Measurements from ENCODE around the gene THUMPD3.

THUMPD3 gene

DNA sequence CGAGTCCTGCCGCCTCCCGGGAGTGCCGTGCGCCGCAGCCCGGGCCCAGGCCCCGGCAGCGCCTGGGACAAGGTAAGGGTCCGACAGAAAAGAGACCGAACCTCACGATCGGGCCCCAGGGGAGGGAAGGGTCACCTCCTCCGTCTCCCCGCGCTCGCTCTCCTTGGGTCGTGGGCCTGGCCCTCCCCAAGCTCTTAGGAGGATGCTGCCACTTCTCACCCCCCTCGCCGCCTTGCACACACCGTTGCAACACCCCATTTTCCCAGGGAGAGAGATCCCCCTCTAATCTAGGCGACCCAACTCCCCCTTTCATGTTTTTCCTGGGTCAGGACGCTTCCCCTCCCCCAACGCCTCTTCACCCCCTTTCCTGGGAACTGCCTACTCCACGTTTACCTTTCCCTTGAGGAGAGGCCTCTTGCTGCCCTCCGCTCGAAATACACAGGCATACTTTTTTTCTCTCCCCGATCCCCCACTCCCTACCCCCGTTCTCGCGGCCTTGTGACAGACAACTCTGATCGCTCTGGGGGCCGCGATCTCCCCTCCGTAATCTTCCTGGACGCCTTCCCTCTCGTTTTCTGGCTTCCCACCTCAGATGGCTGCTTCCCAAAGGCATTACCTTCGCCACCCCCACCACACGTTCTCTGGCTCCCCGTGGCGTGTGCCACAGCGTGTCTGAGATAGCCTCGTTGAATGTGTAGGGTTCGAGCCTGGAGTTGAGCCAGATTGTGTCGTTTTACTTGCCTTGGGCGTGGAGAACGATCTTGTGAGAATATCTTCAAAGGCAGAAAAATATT is 35.2 kb downstream of the THUMPD3 start:
- no peak for DNase-seq

DNA sequence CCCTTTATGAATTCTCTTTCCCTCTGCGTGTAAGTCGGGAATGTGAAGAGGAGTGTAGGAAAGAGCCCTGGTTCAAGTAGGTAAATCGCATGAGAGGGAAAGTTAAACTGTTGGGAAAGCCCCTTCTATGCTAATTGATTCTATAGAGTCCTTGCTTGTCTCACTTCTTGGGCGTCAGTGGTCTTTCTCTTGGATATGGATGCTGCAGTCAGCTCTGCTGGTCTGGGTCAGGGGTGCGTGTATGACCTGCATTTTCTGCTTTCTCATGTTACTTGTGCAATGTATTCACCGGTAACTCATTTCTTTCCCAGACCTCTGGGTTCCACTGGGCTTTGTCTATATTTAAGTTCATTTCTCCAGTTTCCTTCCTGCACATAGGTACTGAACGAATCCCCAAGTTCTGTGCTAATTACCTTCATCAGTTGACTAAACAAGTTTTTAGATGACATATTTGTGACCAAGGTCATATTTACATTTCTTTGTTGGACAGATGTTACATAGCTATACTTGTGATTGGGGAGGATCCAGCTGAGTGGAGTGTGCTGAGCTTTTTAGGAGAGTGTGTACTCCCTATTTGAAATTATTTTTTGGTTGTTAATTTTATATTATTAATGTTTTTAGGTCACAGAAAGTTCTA is 36.0 kb downstream of the THUMPD3 start:
- peak; percentile 65 for DNase-seq

DNA sequence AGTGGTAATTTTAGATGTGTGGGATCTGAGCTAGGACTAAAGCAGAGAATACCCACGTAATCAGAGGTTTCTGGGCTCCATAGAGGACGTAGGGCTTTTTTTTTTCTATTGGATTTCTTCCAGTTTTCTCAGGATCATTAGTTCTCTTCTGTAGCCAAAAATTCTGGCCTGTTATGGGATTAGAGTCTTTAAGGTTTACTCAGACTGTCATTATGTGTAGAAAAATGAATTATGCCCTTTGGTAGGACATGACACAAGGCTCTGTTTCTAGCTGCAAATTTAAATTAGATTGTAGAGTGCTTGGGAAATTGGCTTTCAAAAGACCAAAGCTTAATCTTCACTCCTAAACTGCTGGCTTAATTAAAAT is 36.5 kb downstream of the THUMPD3 start:
- DNase-seq: no peak

DNA sequence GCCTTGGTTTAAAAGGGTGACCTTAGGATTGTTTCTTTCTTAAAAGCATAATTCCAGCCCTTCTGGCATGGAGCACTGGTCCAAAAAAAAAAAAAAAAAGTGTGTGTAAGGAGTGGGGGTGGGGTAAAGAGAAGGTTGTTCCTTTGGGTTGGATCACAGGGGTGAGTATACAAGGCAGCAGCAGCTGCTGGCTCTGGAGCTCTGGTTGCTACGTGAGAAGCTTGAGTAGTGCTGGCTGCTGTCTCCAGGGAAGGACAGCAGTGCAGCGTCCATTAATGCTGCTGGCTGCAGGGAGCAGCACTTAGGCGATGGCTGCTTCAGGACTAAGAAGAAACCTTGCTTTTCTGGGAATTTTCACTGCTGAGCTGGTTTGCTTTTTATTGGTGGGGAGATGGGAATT is 36.9 kb downstream of the THUMPD3 start:
- DNase-seq: no peak

DNA sequence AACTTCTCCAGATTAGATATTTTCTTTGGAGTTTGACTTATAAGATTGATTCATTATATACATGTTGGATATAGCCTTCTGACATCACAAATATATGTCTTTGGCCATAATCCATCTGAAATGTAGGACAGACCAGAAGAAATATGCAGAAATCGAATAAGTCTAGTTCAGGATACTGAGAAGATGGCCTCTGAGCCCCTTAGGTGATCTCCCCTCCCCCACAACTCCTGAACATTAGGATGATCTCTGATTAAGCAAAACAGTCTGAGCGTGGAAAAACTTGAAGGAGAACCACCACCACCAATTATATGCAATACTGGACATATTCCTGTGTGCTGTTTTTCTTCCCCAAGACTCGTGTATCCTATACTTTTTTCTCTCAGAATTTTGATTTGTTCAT is 37.8 kb downstream of the THUMPD3 start:
- no peak for DNase-seq

DNA sequence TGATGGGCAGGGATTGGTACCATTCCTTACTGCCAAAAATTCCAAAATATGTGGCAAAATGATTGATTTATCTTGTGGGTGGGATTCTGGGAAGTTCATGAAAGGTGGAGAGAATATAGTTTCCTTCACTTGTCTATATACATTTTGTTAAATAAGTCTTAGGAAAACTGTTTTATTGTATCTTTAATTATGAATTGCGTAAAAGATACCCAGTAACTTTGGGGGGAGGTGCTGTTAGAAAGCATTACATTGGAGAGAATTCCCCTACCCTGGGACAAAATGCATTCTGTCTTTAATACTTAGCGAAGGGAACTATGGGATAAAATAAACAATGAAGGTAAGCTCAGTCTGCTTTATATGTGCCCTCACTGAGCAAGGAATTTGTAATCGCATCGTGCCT is 39.1 kb downstream of the THUMPD3 start:
- no peak for DNase-seq

DNA sequence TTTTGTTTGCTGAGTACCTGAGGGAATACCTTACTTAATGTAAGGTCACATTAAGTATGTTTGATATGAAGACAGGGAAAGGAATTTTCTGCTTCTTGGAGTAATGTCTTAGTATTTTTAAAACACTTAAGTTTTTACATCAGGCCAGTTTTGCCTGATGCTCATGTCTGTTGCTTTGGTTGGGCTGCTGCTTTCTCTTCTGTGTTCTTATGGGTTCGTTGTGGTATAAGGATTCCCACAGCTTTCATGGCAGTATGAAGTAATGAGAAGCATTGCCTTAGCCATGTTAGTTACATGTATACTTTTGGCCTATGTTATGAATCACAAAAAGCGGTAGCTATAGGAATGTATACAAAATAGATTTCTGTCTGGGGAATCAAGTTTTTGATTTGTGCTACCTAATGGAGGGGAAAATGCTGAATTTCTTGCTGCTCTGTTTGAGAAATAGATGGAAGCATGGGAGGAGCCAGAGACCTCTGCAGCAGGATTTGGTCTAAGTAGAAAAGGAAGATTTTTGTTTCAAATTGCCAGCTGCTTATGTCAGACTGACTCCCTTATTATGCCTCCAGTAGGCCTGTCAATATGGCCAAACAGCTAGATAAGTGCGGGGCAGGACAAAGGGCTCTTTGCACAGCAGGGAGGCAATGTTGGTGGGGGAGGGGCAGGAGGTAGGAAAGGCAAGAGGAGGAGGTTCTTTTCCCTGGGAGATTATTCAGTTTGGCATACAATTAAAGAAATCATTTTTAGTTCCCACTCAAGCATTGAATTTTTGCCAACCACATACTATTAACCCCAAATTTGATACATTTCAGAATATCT is 39.8 kb downstream of the THUMPD3 start:
- DNase-seq: no peak

DNA sequence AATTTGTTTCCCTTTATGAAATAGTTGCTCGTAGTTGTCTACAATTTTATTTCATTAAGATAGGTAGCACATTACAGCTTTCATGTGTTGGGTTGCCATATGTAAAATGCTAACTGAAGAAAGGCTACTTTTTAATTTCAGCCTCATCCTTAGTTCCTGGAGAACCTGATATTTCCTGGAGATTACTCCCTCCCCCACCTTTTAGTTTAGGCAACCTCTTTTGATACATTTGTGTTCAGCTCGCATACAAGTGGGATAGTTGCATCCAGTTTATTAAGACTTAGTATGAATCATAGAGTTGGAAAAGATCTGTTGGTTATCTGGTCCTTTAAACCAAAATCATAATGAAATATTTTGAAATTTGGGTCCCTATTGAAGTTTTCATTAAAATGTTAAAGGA is 40.6 kb downstream of the THUMPD3 start:
- no peak for DNase-seq

DNA sequence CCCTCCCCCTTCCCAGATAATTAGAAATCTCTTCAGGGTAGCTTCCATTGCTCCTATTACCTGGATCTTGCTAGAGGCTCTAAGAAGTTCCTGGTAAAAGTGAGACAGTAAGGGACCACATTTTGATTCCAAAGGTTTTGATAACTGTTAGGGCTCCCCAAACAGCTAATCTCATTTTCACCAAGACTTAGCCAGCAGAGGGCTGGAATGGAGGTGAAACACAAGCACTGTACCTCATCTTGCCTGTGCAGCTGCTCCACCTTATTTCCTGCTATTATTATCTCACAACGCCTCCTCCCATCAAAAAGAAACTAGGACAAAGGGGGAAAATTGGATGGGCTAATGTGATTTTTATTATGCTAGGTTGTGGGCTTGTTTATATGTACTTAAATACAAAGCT is 41.8 kb downstream of the THUMPD3 start:
- DNase-seq: peak; percentile 33

DNA sequence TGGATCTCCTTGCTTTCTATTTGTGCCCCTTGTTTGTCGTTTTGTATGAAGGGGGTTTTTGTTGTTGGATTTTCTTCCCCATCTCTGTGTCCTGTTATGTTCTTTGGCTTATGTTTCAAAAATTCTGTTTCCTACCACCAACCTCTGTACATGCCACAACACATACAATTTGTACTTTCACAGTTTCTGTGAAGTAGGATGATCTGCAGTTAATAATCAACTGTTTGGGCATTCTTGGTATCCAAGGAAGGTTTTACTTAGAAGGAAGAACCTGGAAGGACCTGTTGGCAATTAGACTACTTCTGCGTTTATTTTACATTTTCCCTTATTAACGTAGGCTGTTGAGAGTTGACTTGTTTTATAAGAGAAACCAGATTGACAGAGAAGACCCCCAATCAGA is 42.9 kb downstream of the THUMPD3 start:
- DNase-seq: no peak

DNA sequence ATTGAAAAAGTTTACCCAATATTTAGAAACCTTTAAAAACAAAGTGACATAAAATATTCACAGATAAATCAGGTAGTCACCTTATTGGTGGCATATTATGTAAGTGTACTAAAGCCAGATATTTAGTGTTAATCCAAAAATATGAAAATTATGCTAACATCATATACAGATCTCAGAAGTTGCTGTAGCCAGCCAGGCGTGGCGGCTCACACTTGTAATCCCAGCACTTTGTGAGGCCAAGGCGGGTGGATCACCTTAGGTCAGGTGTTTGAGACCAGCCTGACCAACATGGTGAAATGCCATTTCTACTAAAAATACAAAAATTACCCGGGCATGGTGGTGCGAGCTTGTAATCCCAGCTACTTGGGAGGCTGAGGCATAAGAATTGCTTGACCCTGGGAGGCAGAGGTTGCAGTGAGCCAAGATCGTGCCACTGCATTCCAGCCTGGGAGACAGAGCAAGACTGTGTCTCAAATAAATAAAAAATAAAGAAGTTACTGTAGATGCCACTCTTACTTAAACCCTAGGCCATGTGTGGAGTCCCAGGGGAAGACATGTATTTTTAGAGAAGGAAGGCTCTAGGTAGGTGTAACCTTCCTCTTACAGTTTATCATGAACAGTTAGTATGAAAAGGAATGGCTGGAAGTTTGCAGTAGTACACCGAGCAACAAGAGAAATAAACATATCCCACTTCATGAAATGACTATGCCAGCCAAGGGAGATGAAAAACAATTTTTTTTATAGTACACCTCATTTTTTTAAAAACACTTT is 44.2 kb downstream of the THUMPD3 start:
- DNase-seq: no peak

DNA sequence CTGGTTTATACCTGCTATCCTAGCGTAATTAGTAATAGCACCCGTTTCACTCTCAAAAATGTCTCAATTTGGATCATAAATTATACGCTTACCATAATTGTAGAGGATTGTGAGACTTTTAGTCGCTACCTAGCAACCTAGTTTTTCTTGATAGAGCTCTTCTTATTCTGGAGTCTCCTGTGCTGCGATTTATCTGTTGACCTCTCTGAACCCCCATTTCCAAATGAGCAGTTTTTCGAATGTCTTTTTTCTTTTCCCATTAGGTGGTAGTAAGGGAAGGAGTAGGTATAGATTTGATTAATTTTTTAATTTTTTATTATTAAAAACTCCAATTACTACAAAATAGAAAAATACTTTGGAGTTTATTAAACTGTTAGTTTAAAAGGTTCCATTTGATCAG is 45.2 kb downstream of the THUMPD3 start:
- no peak for DNase-seq

DNA sequence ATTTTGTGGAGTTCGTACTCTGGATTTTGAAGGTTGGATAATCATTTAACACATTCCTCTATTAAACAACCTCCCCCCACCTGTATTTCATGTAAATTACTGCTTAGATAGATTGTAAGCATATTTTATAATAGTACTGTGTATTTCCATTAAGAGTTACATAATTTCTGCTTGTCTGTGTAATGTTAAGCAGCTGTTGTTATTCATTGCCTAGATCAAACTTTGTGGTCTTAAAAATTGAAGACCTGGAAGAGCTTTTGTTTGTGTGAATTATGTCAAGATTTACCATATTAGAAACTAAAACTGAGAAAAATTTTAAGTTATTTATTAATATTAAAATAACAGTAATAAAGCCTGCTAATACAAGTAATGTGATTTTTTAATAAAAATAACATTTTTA is 45.7 kb downstream of the THUMPD3 start:
- DNase-seq: no peak

DNA sequence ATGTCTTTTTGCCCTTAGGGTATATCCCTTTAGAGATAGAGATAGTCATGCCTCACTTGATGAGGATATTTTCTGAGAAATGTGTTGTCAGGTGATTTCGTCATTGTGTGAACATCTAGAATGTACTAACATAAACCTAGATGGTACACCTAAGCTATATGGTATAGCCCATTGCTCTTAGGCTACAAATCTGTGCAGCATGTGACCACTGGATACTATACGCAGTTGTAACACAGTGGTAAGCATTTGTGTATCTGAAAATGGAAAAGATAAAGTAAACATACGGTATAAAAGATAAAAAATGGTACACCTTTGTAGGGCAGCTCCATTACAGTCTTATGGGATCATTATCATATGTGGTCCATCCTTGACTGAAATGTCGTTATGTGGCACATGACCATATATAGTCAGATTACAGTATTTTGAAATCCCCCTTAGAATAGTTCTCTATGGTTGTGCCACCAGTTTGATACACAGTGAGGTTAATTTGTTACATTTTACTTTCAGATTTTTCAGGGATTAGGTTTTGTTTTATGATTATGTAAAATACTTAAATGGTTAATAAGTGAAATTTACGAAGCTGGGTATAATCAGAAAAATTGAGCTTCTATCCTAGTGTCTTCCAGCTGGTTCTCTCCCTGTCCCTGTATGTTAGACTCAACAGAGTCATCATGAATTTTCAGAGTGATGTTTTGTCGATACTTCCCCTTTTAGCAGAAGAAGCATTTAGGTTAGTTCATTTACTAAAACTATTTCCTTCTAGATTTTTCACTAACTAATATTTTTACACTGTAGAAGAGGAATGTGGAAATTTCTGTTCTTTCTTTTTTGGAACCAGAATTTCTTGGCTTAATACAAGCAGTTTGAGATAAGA is 47.4 kb downstream of the THUMPD3 start:
- DNase-seq: no peak

DNA sequence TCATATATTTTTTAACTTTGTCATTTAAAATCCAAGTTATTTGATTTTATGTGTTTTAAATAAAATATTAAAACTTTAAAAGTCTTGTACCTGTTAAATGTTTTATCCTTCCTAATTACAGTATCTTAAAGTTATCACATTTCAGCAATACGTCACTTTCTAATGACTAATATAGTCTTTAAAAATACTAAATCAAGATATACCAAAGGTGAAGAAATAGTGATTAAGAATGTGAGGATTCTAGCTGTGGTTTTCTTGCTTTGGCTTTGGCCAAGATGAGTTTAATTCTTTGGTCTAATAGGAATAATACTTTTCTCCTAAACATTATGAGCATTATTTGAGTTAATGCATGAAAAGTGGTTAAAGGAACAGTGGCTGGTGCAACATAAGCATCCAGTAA is 48.4 kb downstream of the THUMPD3 start:
- DNase-seq: no peak

DNA sequence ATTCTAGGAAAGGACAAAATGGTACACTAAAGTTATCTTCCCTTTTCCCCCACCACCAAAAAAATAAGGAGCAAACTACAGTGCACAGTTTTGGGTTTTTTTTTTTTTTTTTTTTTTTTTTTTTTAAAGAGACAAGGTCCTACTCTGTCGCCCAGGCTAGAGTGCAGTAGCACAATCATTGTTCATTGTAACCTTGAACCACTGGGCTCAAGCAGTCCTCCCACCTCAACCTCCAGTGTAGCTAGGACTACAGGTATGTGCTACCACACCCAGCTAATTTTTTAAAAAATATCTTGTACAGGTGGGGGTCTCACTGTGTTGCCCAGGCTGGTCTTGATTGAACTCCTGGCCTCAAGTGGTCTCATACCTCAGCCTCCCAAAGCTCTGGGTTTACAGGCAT is 49.4 kb downstream of the THUMPD3 start:
- no peak for DNase-seq

DNA sequence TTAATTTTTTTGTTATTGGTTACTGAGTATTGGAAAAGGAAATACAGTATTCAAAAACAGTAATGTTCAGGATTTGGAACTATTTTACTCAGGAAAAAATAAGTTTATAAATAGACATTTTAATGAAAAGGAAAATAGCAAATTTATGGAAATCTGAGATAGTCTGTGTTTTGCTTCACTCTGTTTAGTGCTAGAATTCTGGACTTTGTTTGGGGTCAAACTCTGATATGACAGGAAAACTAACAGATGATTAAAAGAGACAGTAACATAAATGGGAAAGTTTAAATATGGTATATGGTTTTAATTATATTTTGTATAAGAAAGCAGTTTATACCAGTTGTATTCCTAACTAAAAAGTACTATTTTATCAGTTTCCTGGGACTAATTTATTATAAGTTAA is 52.0 kb downstream of the THUMPD3 start:
- DNase-seq: no peak

DNA sequence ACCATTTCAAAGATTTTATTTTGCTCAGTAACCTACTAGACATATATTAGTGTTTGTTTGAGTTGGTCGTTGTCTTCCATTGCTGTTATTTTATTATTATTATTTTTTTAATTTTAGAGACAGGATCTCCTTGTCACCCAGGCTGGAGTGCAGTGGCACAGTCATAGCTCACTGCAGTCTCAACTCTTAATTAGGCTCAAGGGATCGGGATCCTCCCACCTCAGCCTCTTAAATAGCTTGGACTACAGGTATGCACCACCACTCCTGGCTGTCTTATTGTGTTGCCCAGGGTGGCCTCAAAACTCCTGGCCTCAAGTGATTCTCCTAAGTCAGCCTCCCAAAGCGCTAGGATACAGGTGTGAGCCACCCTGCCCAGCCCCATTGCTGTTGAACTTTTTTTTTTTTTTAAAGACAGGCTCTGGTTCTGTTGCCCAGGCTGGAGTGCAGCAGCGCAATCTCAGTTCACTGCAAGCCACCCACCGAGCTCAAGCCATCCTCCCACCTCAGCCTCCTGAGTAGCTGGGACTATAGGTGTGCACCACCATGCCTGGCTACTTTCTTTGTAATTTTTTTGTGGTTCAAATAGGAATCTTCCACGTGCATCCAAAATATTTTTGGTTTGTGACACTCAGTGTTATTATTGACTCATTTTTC is 52.8 kb downstream of the THUMPD3 start:
- no peak for DNase-seq

DNA sequence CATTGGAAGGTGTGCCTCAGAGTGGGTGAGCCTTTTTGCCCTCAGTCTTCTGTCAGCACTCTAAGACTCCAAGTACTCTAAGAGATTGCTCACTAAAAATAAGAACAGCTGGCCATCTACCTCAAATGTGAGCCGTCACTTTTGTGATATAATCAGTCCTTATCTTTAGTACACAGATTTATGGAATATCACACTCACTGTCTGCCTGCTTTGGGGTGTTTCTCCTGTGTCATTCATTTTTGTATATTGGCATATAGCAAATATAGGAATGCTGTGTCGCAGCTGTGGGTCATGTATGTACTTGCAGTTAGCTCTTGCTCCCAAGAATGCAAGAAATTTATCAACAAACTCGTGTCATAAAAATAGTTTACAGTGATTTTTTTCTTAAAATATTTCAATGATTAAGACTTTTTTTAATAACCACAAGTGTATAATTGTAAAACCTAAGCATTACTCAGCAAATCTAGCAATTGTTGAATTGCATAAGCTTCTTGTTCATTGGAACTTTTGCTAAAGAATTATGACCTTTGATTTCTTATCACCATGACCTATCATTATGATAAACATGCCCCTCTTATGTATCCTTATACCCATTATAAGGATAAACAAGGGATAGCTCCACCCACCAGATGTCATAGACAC is 53.4 kb downstream of the THUMPD3 start:
- DNase-seq: no peak

DNA sequence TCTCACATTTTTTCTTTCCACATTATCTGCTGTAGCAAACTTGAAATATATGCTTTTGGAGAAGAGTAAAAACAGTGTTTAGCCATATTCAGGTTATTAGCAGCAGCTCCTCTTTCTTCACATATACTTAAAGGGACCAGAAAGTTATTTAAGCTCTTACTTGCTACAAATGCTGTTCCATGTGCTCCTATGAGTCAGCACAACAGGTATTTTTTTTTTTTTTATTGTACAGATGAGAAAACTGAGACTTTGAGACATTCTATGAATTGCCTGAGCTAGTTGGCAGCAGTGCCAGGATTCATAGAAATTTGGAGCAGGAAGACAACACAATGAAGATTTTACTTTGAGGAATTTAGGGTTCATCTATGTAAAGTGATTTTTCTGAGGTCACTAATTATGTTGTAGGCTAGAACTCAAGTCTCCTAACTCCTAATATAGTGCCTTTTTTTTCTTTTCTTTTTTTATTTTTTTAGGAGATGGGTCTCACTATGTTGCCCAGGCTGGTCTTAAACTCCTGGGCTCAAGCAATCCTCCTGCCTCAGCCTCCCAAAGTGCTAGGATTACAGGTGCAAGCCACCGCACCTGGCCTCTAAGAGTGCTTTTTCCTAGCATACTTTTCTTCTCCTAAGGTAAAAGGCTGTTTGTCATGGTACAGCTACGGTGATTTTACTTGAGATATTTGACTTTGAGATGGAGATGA is 58.1 kb downstream of the THUMPD3 start:
- no peak for DNase-seq
